ENCODE results near the gene IMMP2L. TPM values are rescaled to one million over a fixed set of nuclear protein-coding genes. Genes with fewer than 3 reads are reported as not detected.

The IMMP2L gene
- total RNA-seq, 1 donor from 2014 or later: 21.5 TPM

- H2AFZ ChIP-seq (replicated peaks): no peak overlapping the region
- no peak overlapping the region for H3K4me2 ChIP-seq
- no peak for DNase-seq (ENCODE audit: low spot score)
- Mint-ChIP-seq H3K9me3 (no peaks in the 10 kb centered on the region), H3K27me3 (ENCODE audit: insufficient read depth, low read depth) (no peaks in the 10 kb centered on the region), H3K27ac (no peak overlapping the region), H3K36me3 (peaks cover 16% of the 10 kb centered on the region), H3K4me3 (no peak overlapping the region), H3K4me1 (peaks cover 16% of the 10 kb centered on the region)
- no peak overlapping the region for H3K9ac ChIP-seq
- TF ChIP-seq EZH2phosphoT487 (IDR thresholded peaks at IDR 0.05) (no peak), EZH2 (IDR thresholded peaks at IDR 0.05) (no peak), CTCF (IDR thresholded peaks at IDR 0.05) (no peak)
- no peaks in the 10 kb centered on the region for H3K79me2 ChIP-seq (ENCODE audit: low read depth)
- no peak overlapping the region for H3K27ac ChIP-seq
- H4K20me1 ChIP-seq (ENCODE audit: low read depth): no peaks in the 10 kb centered on the region
- peaks cover 13% of the 10 kb centered on the region for H3F3A ChIP-seq (ENCODE audit: low read depth)
- H3K9me3 ChIP-seq (ENCODE audit: low read depth): no peaks in the 10 kb centered on the region
- no peaks in the 10 kb centered on the region for H3K27me3 ChIP-seq
- H3K36me3 ChIP-seq: peaks cover 6% of the 10 kb centered on the region
- peaks cover 16% of the 10 kb centered on the region for H3K4me1 ChIP-seq
- H3K4me3 ChIP-seq: no peak overlapping the region
Measured at GRCh38 chr7:111556977-111557376, 5.3 kb downstream of the IMMP2L start.

- H3K9ac ChIP-seq: no peak overlapping the region
- TF ChIP-seq CTCF (IDR thresholded peaks at IDR 0.05) (no peak), EZH2 (IDR thresholded peaks at IDR 0.05) (no peak), EZH2phosphoT487 (IDR thresholded peaks at IDR 0.05) (no peak)
- H3K4me1 ChIP-seq: no peaks in the 10 kb centered on the region
- Mint-ChIP-seq H3K4me3 (no peak overlapping the region), H3K4me1 (no peaks in the 10 kb centered on the region), H3K27me3 (ENCODE audit: insufficient read depth, low read depth) (no peaks in the 10 kb centered on the region), H3K27ac (no peak overlapping the region), H3K9me3 (no peaks in the 10 kb centered on the region), H3K36me3 (peaks cover 16% of the 10 kb centered on the region)
- H4K20me1 ChIP-seq (ENCODE audit: low read depth): no peaks in the 10 kb centered on the region
- no peaks in the 10 kb centered on the region for H3F3A ChIP-seq (ENCODE audit: low read depth)
- no peaks in the 10 kb centered on the region for H3K9me3 ChIP-seq (ENCODE audit: low read depth)
- H3K27me3 ChIP-seq: no peaks in the 10 kb centered on the region
- no peak overlapping the region for H3K4me2 ChIP-seq
- H2AFZ ChIP-seq (replicated peaks): no peak overlapping the region
- H3K79me2 ChIP-seq (ENCODE audit: low read depth): no peaks in the 10 kb centered on the region
- H3K36me3 ChIP-seq: peaks cover 6% of the 10 kb centered on the region
- H3K27ac ChIP-seq: no peak overlapping the region
- no peak for DNase-seq (ENCODE audit: low spot score)
- H3K4me3 ChIP-seq: no peak overlapping the region
Measured at GRCh38 chr7:111554086-111554485, 8.2 kb downstream of the IMMP2L start.

GRCh38 chr7:111541067-111541466 lies 21.2 kb downstream of the IMMP2L start:
- H3K4me1 Mint-ChIP-seq: no peaks in the 10 kb centered on the region
- no peak overlapping the region for H3K4me2 ChIP-seq
- H3K9ac ChIP-seq: no peak overlapping the region
- no peak overlapping the region for H3K27ac ChIP-seq
- no peaks in the 10 kb centered on the region for H3K27me3 ChIP-seq
- H3K36me3 ChIP-seq: no peaks in the 10 kb centered on the region
- no peak overlapping the region for H3K4me3 Mint-ChIP-seq
- no peaks in the 10 kb centered on the region for H3K79me2 ChIP-seq (ENCODE audit: low read depth)
- H3K4me3 ChIP-seq: no peak overlapping the region
- H3K36me3 Mint-ChIP-seq: no peaks in the 10 kb centered on the region
- H3K9me3 Mint-ChIP-seq: no peaks in the 10 kb centered on the region
- DNase-seq (ENCODE audit: low spot score): no peak
- no peaks in the 10 kb centered on the region for H3F3A ChIP-seq (ENCODE audit: low read depth)
- no peaks in the 10 kb centered on the region for H4K20me1 ChIP-seq (ENCODE audit: low read depth)
- H3K4me1 ChIP-seq: peaks cover under 1% of the 10 kb centered on the region
- no peak overlapping the region for H2AFZ ChIP-seq (replicated peaks)
- no peaks in the 10 kb centered on the region for H3K9me3 ChIP-seq (ENCODE audit: low read depth)
- no peaks in the 10 kb centered on the region for H3K27me3 Mint-ChIP-seq (ENCODE audit: insufficient read depth, low read depth)
- no peak overlapping the region for H3K27ac Mint-ChIP-seq
- TF ChIP-seq CTCF (IDR thresholded peaks at IDR 0.05) (no peak), EZH2phosphoT487 (IDR thresholded peaks at IDR 0.05) (no peak), EZH2 (IDR thresholded peaks at IDR 0.05) (no peak)
